ENCODE measurements around the gene RPL7L1. TPM values are rescaled to one million over a fixed set of nuclear protein-coding genes. Genes with fewer than 3 reads are reported as not detected.

RPL7L1 gene
- total and polyA plus RNA-seq, 2 of the 4 experiments (the other 2 are of a cell fraction), result 43.0 to 112 TPM

DNA sequence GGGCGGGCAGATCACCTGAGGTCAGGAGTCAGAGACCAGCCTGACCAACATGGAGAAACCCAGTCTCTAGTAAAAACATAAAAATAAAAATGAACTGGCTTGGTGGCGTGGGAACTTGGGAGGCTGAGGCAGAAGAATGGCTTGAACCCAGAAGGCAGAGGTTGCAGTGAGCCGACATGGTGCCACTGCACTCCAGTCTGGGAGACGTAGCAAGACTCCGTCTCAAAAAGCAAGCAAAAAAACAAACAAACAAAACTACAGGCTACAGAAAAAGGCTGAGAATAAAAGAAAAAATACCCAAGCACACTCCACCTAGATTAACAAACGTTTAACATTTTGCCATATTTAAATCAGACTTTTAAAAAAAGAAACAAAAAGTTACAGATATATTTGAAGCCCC, 42.4 kb downstream of the RPL7L1 start:
- no peak overlapping the region for H2AFZ ChIP-seq (replicated peaks; ENCODE audit: low read length, poor library complexity)
- no peak overlapping the region for H3K4me3 ChIP-seq (ENCODE audit: insufficient read depth, low read depth, low read length)
- no peak overlapping the region for H2BK15ac ChIP-seq (ENCODE audit: low read depth, low read length)
- 40% methylated on average over 1 of the region's 6 CpGs; no CpG with 5 or more reads in 1 of the 2 experiments for WGBS, 2 experiments (ENCODE audit: extremely low coverage in 2 of 2, insufficient read length in 1 of 2)
- no peak overlapping the region for H3K56ac ChIP-seq (ENCODE audit: extremely low read depth, insufficient read depth, low read length)
- DNase-seq, result no peak
- H3K27me3 ChIP-seq (ENCODE audit: control insufficient read depth, insufficient read depth, low read length), result no peaks in the 10 kb centered on the region
- no peaks in the 10 kb centered on the region for H3K36me3 ChIP-seq (ENCODE audit: control insufficient read depth, insufficient read depth, low read length)
- ATAC-seq (ENCODE audit: low read depth), result no peak
- H4K8ac ChIP-seq (ENCODE audit: low read depth in 2 of 2, low read length in 2 of 2), result no peak overlapping the region
- H2BK20ac ChIP-seq (ENCODE audit: low read depth, low read length), result no peak overlapping the region
- H3K9me3 ChIP-seq (ENCODE audit: control insufficient read depth, insufficient read depth, low read length), result no peaks in the 10 kb centered on the region
- H2AK5ac ChIP-seq (ENCODE audit: low read depth, low read length), result no peak overlapping the region
- no peaks in the 10 kb centered on the region for H3K9me1 ChIP-seq (ENCODE audit: insufficient read depth, low read length)
- H4K91ac ChIP-seq (ENCODE audit: insufficient read depth, low read depth, low read length), result no peak overlapping the region
- H3K23ac ChIP-seq (ENCODE audit: low read depth, low read length), result no peak overlapping the region
- H2BK5ac ChIP-seq (ENCODE audit: low read depth, low read length, poor library complexity, severe bottlenecking), result no peak overlapping the region
- dilution Hi-C loops (cut with HindIII; ENCODE audit: low sequenced_read_pairs, unreplicated experiment) (no loop called here), intact Hi-C loops (cut with micrococcal nuclease) (no loop called here), in situ Hi-C loops (cut with MboI; ENCODE audit: low sequenced_read_pairs) (no loop called here)
- H3K18ac ChIP-seq (ENCODE audit: low read depth, low read length), result no peak overlapping the region
- H3K4ac ChIP-seq (ENCODE audit: low read depth, low read length), result no peak overlapping the region
- H4K5ac ChIP-seq (ENCODE audit: low read depth, low read length), result no peak overlapping the region
- no peaks in the 10 kb centered on the region for H3K79me1 ChIP-seq (ENCODE audit: low read depth in 1 of 2, low read length in 2 of 2)
- H4K20me1 ChIP-seq (ENCODE audit: insufficient read depth, low read length), result no peaks in the 10 kb centered on the region
- H3K4me1 ChIP-seq (ENCODE audit: control insufficient read depth, insufficient read depth, low read length), result peaks cover 2% of the 10 kb centered on the region; the same call in 1 of the 2 replicates
- H3K9ac ChIP-seq (ENCODE audit: low read depth, low read length), result no peak overlapping the region
- POLR2A ChIA-PET (ENCODE audit: unreplicated experiment), result no interaction called here
- no peak overlapping the region for H2BK120ac ChIP-seq (ENCODE audit: low read depth, low read length)
- BruUV-seq (replicated peaks), result no TSS peak
- H3K27ac ChIP-seq (ENCODE audit: insufficient read depth, low read length), result no peak overlapping the region
- TF ChIP-seq, protein P1, sequence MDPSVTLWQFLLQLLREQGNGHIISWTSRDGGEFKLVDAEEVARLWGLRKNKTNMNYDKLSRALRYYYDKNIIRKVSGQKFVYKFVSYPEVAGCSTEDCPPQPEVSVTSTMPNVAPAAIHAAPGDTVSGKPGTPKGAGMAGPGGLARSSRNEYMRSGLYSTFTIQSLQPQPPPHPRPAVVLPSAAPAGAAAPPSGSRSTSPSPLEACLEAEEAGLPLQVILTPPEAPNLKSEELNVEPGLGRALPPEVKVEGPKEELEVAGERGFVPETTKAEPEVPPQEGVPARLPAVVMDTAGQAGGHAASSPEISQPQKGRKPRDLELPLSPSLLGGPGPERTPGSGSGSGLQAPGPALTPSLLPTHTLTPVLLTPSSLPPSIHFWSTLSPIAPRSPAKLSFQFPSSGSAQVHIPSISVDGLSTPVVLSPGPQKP (IDR thresholded peaks at IDR 0.05; ENCODE audit: borderline replicate concordance, low read depth, low read length), result no peak
- TF ChIP-seq SMC3 (IDR thresholded peaks at IDR 0.05; ENCODE audit: low read depth, low read length), result no peak
- TF ChIP-seq, protein P2, sequence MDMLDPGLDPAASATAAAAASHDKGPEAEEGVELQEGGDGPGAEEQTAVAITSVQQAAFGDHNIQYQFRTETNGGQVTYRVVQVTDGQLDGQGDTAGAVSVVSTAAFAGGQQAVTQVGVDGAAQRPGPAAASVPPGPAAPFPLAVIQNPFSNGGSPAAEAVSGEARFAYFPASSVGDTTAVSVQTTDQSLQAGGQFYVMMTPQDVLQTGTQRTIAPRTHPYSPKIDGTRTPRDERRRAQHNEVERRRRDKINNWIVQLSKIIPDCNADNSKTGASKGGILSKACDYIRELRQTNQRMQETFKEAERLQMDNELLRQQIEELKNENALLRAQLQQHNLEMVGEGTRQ (IDR thresholded peaks at IDR 0.05; ENCODE audit: low read depth, low read length), result no peak
- TF ChIP-seq CHD1 (IDR thresholded peaks at IDR 0.05; ENCODE audit: low read depth, low read length), result no peak
- no peak for TF ChIP-seq NFE2L2 (IDR thresholded peaks at IDR 0.05; ENCODE audit: low read depth, low read length)
- TF ChIP-seq RAD21 (IDR thresholded peaks at IDR 0.05; ENCODE audit: low read length), result no peak
- no peak for TF ChIP-seq RFX5 (IDR thresholded peaks at IDR 0.05; ENCODE audit: low read depth, low read length)
- no peak for TF ChIP-seq FOS (IDR thresholded peaks at IDR 0.05; ENCODE audit: low read depth, low read length)
- no peak overlapping the region for H3K4me2 ChIP-seq (ENCODE audit: low read depth, low read length)
- CTCF ChIA-PET, result no interaction called here
- no peak overlapping the region for H2AK9ac ChIP-seq (replicated peaks; ENCODE audit: low read depth, low read length, poor library complexity)
- H3K14ac ChIP-seq (replicated peaks; ENCODE audit: low read depth, low read length), result no peak overlapping the region
